Calu3 (cell line): ENCODE measurements around the gene SYCN. TPM values are rescaled to one million over a fixed set of nuclear protein-coding genes. Genes with fewer than 3 reads are reported as not detected.

Experiments used
- BruUV-seq: library from RNA; stranded (reverse); fragments of 400-500 nt; replicated peaks from 2 replicates; lab custom pipeline; 2021; lab: Mats Ljungman, UMichigan
- CTCF ChIA-PET: fragments of 300-600 bp; sonication (Branson Sonifier 250); formaldehyde crosslinking; loops from one replicate; lab custom pipeline; 2022; ENCODE audit warnings: antibody characterized with exemption; lab: Charles Lee
- DNase-seq: peaks from one replicate; pipeline ENCODE4 v3.0.0; 2022
- H3K27ac Mint-ChIP-seq: one replicate; pipeline ENCODE4 v1.8.0; 2022; ENCODE audit warnings: mixed read lengths; ENCODE audit not compliant: unreplicated experiment
- H3K27me3 Mint-ChIP-seq: one replicate; pipeline ENCODE4 v1.8.0; 2022; ENCODE audit warnings: mixed read lengths; ENCODE audit not compliant: unreplicated experiment
- H3K36me3 Mint-ChIP-seq: one replicate; pipeline ENCODE4 v1.8.0; 2022; ENCODE audit warnings: mild to moderate bottlenecking, moderate library complexity, mixed read lengths; ENCODE audit not compliant: insufficient read depth, unreplicated experiment
- H3K4me1 Mint-ChIP-seq: one replicate; pipeline ENCODE4 v1.8.0; 2022; ENCODE audit warnings: mild to moderate bottlenecking, low read depth, mixed read lengths; ENCODE audit not compliant: unreplicated experiment
- H3K4me3 Mint-ChIP-seq: one replicate; pipeline ENCODE4 v1.8.0; 2022; ENCODE audit warnings: mild to moderate bottlenecking, low read depth, moderate library complexity, mixed read lengths; ENCODE audit not compliant: unreplicated experiment
- H3K9me3 Mint-ChIP-seq: one replicate; pipeline ENCODE4 v1.8.0; 2022; ENCODE audit warnings: low read depth, mixed read lengths; ENCODE audit not compliant: unreplicated experiment
- CTCF ChIP-seq: fragments of 200-600 bp; IDR thresholded peaks from one replicate; pipeline ENCODE4 v1.8.0; 2022; ENCODE audit warnings: antibody characterized with exemption; ENCODE audit not compliant: unreplicated experiment
- intact Hi-C: fragments of 100-400 bp; cut with micrococcal nuclease; formaldehyde crosslinking; loops from one replicate; pipeline ENCODE4 v1.10.0; 2022; ENCODE audit not compliant: unreplicated experiment
- total RNA-seq: library from RNA; stranded (reverse); gene quantifications from 2 replicates; pipeline ENCODE4 v1.2.3, GENCODE V29; 2022

SYCN gene
- total RNA-seq, 1 experiment from 2014 or later: not detected

- CTCF ChIA-PET: no interaction called here
- DNase-seq: no peak
- Mint-ChIP-seq H3K4me1 (no peaks in the 10 kb centered on the region), H3K4me3 (no peak overlapping the region), H3K27me3 (no peaks in the 10 kb centered on the region), H3K9me3 (no peaks in the 10 kb centered on the region), H3K36me3 (peaks cover 62% of the 10 kb centered on the region), H3K27ac (no peak overlapping the region)
- BruUV-seq: no TSS peak
- intact Hi-C loops: no loop called here
- no peak for TF ChIP-seq CTCF
These were observed 26.9 kb downstream of the SYCN start for GRCh38 chr19:39177110-39177699.

- intact Hi-C loops: no loop called here
- no peak overlapping the region for H3K4me3 Mint-ChIP-seq
- no TSS peak for BruUV-seq
- no peaks in the 10 kb centered on the region for H3K27me3 Mint-ChIP-seq
- CTCF ChIA-PET: interaction anchor here (0.6 kb wide), 1 partner anchor 113 kb away, joined by 5 read pairs; no protein-coding TSS in a partner anchor
- peaks cover 55% of the 10 kb centered on the region for H3K36me3 Mint-ChIP-seq
- no peak for TF ChIP-seq CTCF
- no peak for DNase-seq
- no peaks in the 10 kb centered on the region for H3K9me3 Mint-ChIP-seq
- H3K4me1 Mint-ChIP-seq: no peaks in the 10 kb centered on the region
- no peak overlapping the region for H3K27ac Mint-ChIP-seq
These were observed 28.5 kb downstream of the SYCN start for GRCh38 chr19:39175564-39175963.

- H3K27ac Mint-ChIP-seq: peak overlapping the region; percentile 40
- H3K36me3 Mint-ChIP-seq: peaks cover 56% of the 10 kb centered on the region
- H3K4me1 Mint-ChIP-seq: no peaks in the 10 kb centered on the region
- TF ChIP-seq CTCF: no peak
- CTCF ChIA-PET: interaction anchor here (0.6 kb wide), 1 partner anchor 112 kb away, joined by 5 read pairs; no protein-coding TSS in a partner anchor
- H3K9me3 Mint-ChIP-seq: no peaks in the 10 kb centered on the region
- no peak for DNase-seq
- H3K27me3 Mint-ChIP-seq: no peaks in the 10 kb centered on the region
- BruUV-seq: no TSS peak
- intact Hi-C loops: no loop called here
- H3K4me3 Mint-ChIP-seq: no peak overlapping the region
These were observed 29.2 kb downstream of the SYCN start for GRCh38 chr19:39174558-39175544.

- CTCF ChIA-PET: no interaction called here
These were observed 29.9 kb downstream of the SYCN start for GRCh38 chr19:39174142-39174541.

More at GRCh38 chr19:39174142-39174541, 29.9 kb downstream of the SYCN start:
- Mint-ChIP-seq H3K4me1 (peaks cover 2% of the 10 kb centered on the region), H3K9me3 (no peaks in the 10 kb centered on the region), H3K4me3 (no peak overlapping the region), H3K36me3 (peaks cover 55% of the 10 kb centered on the region), H3K27me3 (no peaks in the 10 kb centered on the region), H3K27ac (peak overlapping the region; percentile 40)
- intact Hi-C loops: no loop called here
- no peak for DNase-seq
- TF ChIP-seq CTCF: no peak
- no TSS peak for BruUV-seq
